Spleen (tissue), 7 donors: ENCODE data around the gene UQCC2.

Experiments used
- POLR2A ChIP-seq, 3 donors: fragments of 450-650 bp; IDR thresholded peaks; one replicate each; pipeline ENCODE4 v1.5.1; 2017; ENCODE audit warnings: antibody characterized with exemption in 3 of 3, mild to moderate bottlenecking in 1 of 3
- POLR2AphosphoS5 ChIP-seq, 3 donors: sonication (generic); formaldehyde crosslinking; IDR thresholded peaks; one replicate each; pipeline ENCODE4 v1.5.1; 2017; ENCODE audit warnings: antibody characterized with exemption in 3 of 3
- TF ChIP-seq, protein P1 (sequence below), 11 experiments: fragments of 200-600 bp in 7 of 11; fragments of 450-650 bp in 4 of 11; sonication (generic) in 4 of 11; IDR thresholded peaks in 8 of 11; conservative IDR thresholded peaks in 3 of 11; 1 replicate in 7 of 11; 2 replicates in 4 of 11; pipeline versions ENCODE4 v1.4.0 to v1.8.0; 2016 to 2021; ENCODE audit warnings: antibody characterized with exemption in 11 of 11, inconsistent platforms in 4 of 11, mild to moderate bottlenecking in 1 of 11
- donor health status: DM: no; HTN: no; CAD: no; lungs with moderate emphysema.
- donor health status: DM: no; HTN: no; CAD: no.
- donor health status: DM: no; HTN: no; CAD: no.

DNA sequence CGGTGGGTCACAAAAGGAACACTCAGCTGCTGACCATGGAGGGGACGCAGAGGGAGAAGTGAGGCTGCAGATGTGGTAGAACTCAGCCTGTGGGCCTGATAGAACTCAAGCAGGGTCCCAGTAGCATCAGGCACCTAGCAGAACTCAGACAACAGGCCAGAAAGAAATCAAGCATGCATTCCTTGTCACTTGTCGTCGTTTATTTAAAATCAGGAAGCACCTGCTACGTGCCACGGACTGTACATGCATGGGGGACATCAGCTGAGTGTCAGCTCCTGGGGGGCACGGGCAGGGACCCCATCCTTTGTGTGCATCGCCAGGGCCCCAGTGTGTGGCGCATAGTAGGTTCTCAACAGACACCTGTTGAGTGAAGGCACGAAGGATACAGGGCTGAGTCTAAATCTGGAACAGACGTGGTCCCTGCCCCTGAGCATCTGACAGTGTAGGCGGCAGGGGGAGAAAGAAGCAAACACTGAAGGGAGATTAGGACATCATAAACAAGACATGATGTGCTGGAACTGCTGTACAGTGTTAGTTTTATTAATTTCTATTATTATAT is 32.5 kb downstream of the UQCC2 start:
- TF ChIP-seq, protein P1, sequence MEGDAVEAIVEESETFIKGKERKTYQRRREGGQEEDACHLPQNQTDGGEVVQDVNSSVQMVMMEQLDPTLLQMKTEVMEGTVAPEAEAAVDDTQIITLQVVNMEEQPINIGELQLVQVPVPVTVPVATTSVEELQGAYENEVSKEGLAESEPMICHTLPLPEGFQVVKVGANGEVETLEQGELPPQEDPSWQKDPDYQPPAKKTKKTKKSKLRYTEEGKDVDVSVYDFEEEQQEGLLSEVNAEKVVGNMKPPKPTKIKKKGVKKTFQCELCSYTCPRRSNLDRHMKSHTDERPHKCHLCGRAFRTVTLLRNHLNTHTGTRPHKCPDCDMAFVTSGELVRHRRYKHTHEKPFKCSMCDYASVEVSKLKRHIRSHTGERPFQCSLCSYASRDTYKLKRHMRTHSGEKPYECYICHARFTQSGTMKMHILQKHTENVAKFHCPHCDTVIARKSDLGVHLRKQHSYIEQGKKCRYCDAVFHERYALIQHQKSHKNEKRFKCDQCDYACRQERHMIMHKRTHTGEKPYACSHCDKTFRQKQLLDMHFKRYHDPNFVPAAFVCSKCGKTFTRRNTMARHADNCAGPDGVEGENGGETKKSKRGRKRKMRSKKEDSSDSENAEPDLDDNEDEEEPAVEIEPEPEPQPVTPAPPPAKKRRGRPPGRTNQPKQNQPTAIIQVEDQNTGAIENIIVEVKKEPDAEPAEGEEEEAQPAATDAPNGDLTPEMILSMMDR (IDR thresholded peaks at IDR 0.05 in 8 of 11, conservative IDR thresholded peaks at IDR 0.05 in 3 of 11) = no peak
- TF ChIP-seq POLR2AphosphoS5 (IDR thresholded peaks at IDR 0.05) = no peak
- no peak for TF ChIP-seq POLR2A (IDR thresholded peaks at IDR 0.05)
